Cardiac muscle cell (in vitro differentiated cells and primary cell): ENCODE data around the gene TFB1M. TPM values are rescaled to one million over a fixed set of nuclear protein-coding genes. Genes with fewer than 3 reads are reported as not detected.
"Not testable (repeated sequence)": the region's sequence is repeated elsewhere in the genome, so short reads cannot be mapped to it uniquely, and the experiment has no call there.

Experiments used
- DNase-seq, 2 donors: peaks; one replicate each; pipeline versions ENCODE4 v3.0.0 to v3.0.0-alpha.2; 2010 to 2017; ENCODE audit warnings: low read depth in 1 of 2, low spot score in 1 of 2
- H3K27ac ChIP-seq: fragments of 200-600 bp; sonication (generic); 2 replicates; pipeline ENCODE4 v1.5.1; 2016
- H3K27me3 ChIP-seq: fragments of 200-600 bp; sonication (generic); 2 replicates; pipeline ENCODE4 v1.6.0; 2016; ENCODE audit warnings: control low read depth
- H3K36me3 ChIP-seq: fragments of 200-600 bp; sonication (generic); 2 replicates; pipeline ENCODE4 v1.5.1; 2016; ENCODE audit warnings: control low read depth
- H3K4me1 ChIP-seq: fragments of 200-600 bp; sonication (generic); 2 replicates; pipeline ENCODE4 v1.8.1; 2017; ENCODE audit warnings: low read depth, mild to moderate bottlenecking, mixed run types
- H3K4me3 ChIP-seq: fragments of 200-600 bp; sonication (generic); 2 replicates; pipeline ENCODE4 v1.5.1; 2016; ENCODE audit warnings: mild to moderate bottlenecking
- H3K9me3 ChIP-seq: fragments of 200-600 bp; sonication (generic); 2 replicates; pipeline ENCODE4 v1.5.1; 2017; ENCODE audit warnings: low read depth, mild to moderate bottlenecking, control low read depth
- polyA plus RNA-seq: library from polyadenylated mRNA; unstranded; fragments of >200 nt; fragmentation: Nextera tagmentation; extraction: Ambion mirVana; gene quantifications from 2 replicates; pipeline ENCODE4 v1.2.1, GENCODE V29; 2016
- total RNA-seq: library from RNA; depleted of rRNA; stranded (reverse); fragments of >200 nt; gene quantifications from 2 replicates; pipeline ENCODE4 v1.2.3, GENCODE V29; 2016
- TF ChIP-seq, protein P1 (sequence below): IDR thresholded peaks from 2 replicates; pipeline ENCODE4 v1.5.1; 2012; ENCODE audit warnings: low read depth, mild to moderate bottlenecking, low read length

Gene TFB1M
- total and polyA plus RNA-seq, 2 experiments from 2014 or later: 14.8 to 22.0 TPM

DNA sequence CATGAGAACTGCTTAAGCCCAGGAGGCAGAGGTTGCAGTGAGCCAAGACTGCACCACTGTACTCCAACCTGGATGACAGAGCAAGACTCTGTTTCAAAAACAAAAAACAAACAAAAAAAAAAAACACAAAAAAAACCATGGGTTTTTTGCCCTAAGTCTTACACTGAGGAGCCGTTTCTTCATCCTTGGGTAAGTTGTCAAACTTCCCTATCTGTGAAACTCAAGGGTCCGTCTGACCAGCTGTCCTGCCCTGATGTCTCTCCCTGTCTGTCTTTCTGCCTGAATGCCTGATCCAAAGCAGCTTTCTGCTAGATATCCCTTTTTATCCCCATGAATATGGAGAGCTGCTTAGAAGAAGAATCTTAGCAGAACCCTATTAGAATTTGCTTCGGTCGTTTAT lies 91.8 kb downstream of the TFB1M start:
- no peaks in the 10 kb centered on the region for H3K4me1 ChIP-seq
- no peak overlapping the region for H3K4me3 ChIP-seq
- H3K9me3 ChIP-seq: no peaks in the 10 kb centered on the region
- TF ChIP-seq, protein P1, sequence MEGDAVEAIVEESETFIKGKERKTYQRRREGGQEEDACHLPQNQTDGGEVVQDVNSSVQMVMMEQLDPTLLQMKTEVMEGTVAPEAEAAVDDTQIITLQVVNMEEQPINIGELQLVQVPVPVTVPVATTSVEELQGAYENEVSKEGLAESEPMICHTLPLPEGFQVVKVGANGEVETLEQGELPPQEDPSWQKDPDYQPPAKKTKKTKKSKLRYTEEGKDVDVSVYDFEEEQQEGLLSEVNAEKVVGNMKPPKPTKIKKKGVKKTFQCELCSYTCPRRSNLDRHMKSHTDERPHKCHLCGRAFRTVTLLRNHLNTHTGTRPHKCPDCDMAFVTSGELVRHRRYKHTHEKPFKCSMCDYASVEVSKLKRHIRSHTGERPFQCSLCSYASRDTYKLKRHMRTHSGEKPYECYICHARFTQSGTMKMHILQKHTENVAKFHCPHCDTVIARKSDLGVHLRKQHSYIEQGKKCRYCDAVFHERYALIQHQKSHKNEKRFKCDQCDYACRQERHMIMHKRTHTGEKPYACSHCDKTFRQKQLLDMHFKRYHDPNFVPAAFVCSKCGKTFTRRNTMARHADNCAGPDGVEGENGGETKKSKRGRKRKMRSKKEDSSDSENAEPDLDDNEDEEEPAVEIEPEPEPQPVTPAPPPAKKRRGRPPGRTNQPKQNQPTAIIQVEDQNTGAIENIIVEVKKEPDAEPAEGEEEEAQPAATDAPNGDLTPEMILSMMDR: no peak
- peaks cover 10% of the 10 kb centered on the region for H3K27me3 ChIP-seq
- DNase-seq: no peak
- no peaks in the 10 kb centered on the region for H3K36me3 ChIP-seq
- H3K27ac ChIP-seq: no peak overlapping the region

DNA sequence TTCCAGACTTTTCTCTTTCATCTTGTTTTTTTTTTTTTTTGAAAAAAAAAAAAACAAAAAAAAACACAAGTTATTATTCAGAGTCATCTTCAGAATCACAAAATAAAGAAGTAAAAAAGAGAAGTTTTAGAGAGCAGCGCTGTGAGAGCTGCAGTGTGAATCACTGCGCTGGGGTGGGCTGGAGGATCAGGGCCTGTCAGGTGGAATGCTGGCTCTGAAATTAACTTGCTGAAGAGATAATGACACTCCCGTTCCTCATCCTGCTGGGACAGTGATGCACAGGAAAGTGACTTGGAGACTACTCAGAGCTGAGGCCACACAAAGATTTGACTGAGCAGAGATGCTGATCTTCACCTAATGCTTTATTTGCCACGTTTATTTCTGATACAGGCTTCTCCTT lies 93.2 kb downstream of the TFB1M start:
- H3K9me3 ChIP-seq: no peaks in the 10 kb centered on the region

DNA sequence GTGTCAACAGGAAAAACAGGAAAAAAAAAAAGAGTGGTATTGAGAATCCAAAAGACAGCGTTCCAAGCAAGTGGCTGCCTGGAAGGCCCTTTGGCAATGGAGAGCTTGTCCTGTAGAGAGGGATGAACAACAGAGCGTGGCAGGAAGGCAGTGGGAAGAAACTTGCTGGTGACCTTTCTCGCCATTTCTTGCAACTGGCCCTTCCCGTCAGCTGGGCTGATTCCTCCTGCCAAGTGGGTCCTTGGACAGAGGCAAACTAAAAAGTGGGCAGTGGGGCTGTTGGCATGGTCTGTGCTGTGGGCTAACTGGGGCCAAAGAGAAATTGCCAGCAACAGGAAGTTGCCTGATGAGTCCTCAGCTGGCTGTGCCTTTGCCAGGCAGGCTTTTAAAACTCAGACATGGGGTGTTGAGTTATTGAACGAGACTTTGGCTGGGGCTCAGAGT lies 94.4 kb downstream of the TFB1M start:
- Histone ChIP-seq H3K27me3 (peaks cover 12% of the 10 kb centered on the region), H3K27ac (no peak overlapping the region), H3K36me3 (no peaks in the 10 kb centered on the region), H3K4me3 (no peak overlapping the region), H3K4me1 (no peaks in the 10 kb centered on the region), H3K9me3 (no peaks in the 10 kb centered on the region)
- TF ChIP-seq, protein P1: no peak
- DNase-seq: no peak

More for the DNA sequence above, 93.2 kb downstream of the TFB1M start:
- Histone ChIP-seq H3K4me3 (no peak overlapping the region), H3K36me3 (no peaks in the 10 kb centered on the region), H3K4me1 (no peaks in the 10 kb centered on the region), H3K27ac (no peak overlapping the region), H3K27me3 (peaks cover 12% of the 10 kb centered on the region)
- TF ChIP-seq, protein P1: no peak
- no peak for DNase-seq

DNA sequence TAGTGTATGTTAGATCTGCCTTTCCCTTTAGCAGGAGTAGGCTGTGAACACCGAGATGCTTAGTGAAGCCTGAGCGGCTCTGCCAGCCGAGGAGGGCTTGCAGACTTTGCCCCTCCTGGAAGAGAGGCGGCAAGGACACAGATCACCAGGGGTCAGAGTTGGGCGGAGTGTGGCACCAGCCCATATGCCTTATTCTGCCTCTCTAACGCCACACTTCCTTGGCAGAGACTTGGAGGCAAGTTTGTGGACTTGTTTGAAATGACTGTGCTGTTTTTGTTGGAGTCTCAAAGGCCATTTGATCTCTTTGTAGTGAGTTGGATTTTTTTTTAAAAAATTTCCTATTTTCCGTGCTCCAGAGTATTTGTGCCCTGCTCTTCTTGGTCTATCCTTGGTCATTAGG lies 95.0 kb downstream of the TFB1M start:
- no peak overlapping the region for H3K27ac ChIP-seq
- no peaks in the 10 kb centered on the region for H3K36me3 ChIP-seq
- DNase-seq: no peak
- no peaks in the 10 kb centered on the region for H3K9me3 ChIP-seq
- H3K27me3 ChIP-seq: peaks cover 9% of the 10 kb centered on the region
- H3K4me1 ChIP-seq: no peaks in the 10 kb centered on the region
- no peak overlapping the region for H3K4me3 ChIP-seq
- TF ChIP-seq, protein P1: no peak

DNA sequence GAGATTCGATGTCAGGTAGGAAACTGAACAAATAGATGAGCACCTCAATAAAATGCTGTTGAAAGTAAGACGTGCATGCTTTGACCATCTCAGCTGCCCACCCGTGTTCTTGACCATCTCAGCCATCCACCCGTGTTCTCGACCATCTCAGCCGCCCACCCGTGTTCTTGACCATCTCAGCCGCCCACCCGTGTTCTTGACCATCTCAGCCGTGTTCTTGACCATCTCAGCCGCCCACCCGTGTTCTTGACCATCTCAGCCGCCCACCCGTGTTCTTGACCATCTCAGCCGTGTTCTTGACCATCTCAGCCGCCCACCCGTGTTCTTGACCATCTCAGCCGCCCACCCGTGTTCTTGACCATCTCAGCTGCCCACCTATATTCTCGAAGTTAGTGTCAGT lies 95.6 kb downstream of the TFB1M start:
- H3K27me3 ChIP-seq, H3K27ac ChIP-seq, H3K36me3 ChIP-seq, H3K4me1 ChIP-seq, H3K9me3 ChIP-seq, DNase-seq, H3K4me3 ChIP-seq: not testable (repeated sequence)

DNA sequence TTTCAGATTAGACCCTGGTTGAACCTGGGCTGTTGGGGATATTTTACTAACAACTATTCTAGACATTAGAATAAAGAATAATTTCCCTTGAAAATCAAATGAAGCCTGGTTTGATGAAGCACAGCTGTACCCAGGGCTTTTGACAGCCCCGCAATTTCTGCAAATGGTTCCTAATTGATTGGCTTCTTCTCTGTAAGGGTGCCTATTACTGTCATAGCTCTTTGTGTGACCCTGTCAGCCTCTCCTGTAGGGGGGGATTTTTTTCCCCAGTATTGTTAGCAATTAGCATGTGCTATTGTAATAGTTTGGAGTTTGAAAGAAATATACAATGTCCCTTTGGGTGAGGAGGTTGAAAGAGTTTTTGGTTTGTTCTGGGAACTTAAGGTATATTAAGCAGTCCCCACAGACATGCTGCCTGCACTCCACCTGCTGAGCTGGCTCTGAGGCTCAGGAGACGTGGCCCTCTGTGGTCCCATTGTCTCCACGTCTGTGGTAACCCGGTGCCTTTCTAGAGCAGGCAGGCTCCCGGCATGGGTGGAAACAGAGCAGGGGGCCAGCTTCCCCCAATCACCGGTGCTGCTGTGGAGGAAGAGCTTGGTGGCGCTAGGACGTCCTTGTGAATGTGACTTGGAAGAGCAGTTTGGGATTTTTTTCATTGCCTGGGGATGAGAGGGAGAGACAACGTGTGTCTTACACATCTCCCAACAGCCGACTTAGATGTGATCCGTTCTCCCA lies 97.8 kb downstream of the TFB1M start:
- Histone ChIP-seq H3K27me3 (peaks cover 3% of the 10 kb centered on the region), H3K9me3 (no peaks in the 10 kb centered on the region), H3K4me3 (no peak overlapping the region), H3K27ac (no peak overlapping the region), H3K36me3 (no peaks in the 10 kb centered on the region), H3K4me1 (no peaks in the 10 kb centered on the region)
- TF ChIP-seq, protein P1: no peak
- DNase-seq: no peak
